ENCODE results near the gene SLC35F1.

SLC35F1 gene

DNA sequence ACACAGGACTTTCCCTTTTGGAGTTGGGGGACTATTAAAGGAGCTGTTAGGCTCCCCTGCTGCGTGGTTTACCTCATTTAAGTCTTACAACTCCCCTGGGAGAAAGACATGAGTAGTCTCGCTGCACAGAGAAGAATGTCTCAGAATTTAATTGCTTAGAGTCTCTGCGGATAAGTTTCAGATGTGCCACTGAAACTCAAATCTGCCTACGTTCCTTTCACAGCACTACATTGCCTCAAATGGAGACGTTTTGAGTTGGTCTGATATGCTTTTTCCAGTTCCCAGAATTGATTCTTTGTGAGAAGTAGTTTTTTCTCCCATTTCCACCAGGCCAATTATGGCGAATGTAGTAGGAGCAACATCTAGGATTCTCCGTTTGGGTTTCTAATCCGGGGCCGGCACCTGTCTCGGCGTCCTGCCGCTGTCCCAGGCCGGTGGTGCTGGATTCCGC is 532 bp upstream of the SLC35F1 start:
- TF ChIP-seq, protein P1, sequence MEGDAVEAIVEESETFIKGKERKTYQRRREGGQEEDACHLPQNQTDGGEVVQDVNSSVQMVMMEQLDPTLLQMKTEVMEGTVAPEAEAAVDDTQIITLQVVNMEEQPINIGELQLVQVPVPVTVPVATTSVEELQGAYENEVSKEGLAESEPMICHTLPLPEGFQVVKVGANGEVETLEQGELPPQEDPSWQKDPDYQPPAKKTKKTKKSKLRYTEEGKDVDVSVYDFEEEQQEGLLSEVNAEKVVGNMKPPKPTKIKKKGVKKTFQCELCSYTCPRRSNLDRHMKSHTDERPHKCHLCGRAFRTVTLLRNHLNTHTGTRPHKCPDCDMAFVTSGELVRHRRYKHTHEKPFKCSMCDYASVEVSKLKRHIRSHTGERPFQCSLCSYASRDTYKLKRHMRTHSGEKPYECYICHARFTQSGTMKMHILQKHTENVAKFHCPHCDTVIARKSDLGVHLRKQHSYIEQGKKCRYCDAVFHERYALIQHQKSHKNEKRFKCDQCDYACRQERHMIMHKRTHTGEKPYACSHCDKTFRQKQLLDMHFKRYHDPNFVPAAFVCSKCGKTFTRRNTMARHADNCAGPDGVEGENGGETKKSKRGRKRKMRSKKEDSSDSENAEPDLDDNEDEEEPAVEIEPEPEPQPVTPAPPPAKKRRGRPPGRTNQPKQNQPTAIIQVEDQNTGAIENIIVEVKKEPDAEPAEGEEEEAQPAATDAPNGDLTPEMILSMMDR (IDR thresholded peaks at IDR 0.05; ENCODE audit: low read depth, low read length): no peak
- no peak overlapping the region for H3K4me3 ChIP-seq (ENCODE audit: low read depth, low read length)

DNA sequence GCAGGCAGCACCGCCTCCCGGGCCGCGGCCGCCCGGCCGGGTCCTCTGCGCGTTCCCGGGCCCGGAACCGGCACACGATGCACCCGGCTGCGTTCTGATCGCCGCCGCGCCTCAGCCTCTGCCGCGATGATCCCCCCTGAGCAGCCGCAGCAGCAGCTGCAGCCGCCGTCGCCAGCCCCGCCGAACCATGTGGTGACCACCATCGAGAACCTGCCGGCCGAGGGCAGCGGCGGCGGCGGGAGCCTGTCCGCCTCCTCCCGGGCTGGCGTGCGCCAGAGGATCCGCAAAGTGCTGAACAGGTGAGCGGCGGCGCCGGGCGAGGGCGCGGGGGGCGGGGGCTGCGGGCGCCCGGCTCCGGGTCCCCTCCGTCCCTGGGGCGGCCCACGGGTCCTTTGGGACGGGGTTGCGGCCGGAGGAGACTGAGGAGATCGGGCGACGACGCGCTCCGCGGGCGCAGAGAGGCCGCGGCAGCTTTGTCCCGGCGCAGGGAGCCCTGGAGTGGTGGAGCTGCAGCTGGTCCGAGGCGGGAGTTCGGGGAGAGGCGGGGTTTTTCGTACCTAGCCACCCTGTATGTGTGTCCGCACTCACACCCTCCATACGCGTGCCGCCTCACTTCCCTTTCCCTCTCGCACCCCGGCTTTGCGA is 659 bp downstream of the SLC35F1 start:
- H3K4me3 ChIP-seq (ENCODE audit: low read depth, low read length): no peak overlapping the region
- TF ChIP-seq, protein P1 (IDR thresholded peaks at IDR 0.05; ENCODE audit: low read depth, low read length): no peak

DNA sequence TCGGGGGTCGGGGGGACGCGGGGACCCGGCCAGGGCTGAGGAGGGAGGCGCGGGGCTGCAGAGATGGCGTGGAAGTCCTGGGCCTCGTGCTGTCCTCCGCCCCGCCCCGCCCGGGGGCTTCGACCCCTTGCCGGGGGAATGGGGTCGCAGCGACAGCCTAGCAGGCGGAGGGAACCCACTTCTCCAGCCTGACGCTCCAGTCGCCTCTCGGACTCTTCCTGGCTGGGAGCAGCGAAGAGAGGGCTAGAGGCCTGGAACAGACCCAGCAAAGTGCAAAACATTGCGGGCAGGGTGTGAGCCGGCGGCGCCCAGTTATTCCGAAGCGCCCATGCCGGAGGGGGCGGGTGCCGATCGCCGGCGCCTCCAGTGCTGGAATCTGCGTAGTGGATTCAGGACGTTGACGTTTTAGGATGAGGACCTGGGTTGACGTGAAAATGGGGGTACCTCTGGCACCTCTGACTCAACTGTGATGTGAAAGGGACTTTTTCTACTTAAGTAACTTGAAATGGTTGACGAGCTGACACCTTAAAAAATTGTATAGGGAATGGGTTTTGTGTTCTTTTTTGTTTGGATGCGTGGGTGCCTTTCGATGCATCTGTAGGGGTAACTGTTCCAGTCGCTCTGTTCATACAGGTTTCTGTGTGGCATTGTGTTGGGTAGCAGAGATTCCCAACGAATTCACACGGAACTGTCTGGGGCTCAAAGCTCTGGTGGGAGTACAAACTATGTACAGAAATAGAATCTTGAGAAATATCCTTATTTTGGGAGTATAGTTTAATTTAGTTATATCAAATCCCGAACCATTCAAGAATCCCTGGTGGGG is 1.4 kb downstream of the SLC35F1 start:
- TF ChIP-seq, protein P1 (IDR thresholded peaks at IDR 0.05; ENCODE audit: low read depth, low read length): no peak

DNA sequence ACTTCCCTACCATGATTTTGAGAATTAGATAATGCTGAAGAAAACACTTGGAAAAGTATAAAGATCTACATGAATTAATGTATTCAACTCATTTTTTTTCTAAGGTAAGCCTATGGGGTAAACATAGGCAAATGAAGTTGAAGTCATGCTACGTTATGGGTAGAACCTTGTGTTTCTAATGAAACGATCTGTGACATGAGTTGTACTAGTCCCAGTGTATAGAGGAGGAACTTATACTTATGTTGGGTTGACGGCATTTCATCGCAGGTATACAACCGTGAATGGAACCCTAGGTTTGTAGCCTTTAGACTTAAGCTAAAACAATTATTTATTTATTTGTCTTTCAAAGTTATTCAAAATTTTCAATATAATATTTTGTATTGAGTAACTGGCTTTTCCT is 2.6 kb downstream of the SLC35F1 start:
- H3K4me3 ChIP-seq (ENCODE audit: low read depth, low read length): no peak overlapping the region
- TF ChIP-seq, protein P1 (IDR thresholded peaks at IDR 0.05; ENCODE audit: low read depth, low read length): no peak

More for the DNA sequence above, 1.4 kb downstream of the SLC35F1 start:
- H3K4me3 ChIP-seq (ENCODE audit: low read depth, low read length): no peak overlapping the region

DNA sequence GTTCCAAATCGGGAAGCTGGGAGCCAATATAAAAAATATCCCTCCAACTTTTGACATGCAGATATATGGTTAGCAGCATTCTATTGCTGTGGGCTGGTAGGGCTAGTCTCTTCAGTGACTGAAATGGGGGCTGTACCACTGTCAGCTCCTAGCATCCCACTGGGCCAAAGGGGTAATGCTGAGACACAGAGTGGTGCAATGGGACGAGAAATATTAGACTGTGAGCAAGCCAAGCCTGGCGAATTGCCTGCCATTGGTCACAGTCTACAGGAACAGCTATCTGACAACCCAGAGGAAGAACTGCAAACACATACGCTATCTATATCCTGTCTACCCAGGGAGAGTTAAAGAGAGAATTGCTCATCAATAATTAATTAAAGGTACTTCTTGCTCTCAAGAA is 3.5 kb downstream of the SLC35F1 start:
- H3K4me3 ChIP-seq (ENCODE audit: low read depth, low read length): no peak overlapping the region
- TF ChIP-seq, protein P1 (IDR thresholded peaks at IDR 0.05; ENCODE audit: low read depth, low read length): no peak

DNA sequence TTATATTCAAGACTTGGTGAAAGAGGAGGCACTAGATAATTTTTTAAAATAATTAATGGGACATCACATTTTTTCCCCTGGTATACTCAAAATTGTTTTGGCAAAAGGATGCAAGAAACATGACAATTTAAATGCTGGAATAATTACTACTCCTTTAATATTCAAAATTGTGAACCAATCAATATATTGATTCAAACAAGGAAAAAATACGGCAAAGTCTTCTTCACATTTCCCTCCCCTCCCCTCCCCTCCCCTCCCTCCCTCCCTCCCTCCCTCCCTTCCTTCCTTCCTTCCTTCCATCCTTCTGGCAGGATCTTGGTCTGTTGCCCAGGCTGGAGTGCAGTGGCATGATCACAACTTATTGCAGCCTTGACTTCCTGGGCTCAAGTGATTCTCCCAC is 4.1 kb downstream of the SLC35F1 start:
- H3K4me3 ChIP-seq (ENCODE audit: low read depth, low read length): no peak overlapping the region
- TF ChIP-seq, protein P1 (IDR thresholded peaks at IDR 0.05; ENCODE audit: low read depth, low read length): no peak

DNA sequence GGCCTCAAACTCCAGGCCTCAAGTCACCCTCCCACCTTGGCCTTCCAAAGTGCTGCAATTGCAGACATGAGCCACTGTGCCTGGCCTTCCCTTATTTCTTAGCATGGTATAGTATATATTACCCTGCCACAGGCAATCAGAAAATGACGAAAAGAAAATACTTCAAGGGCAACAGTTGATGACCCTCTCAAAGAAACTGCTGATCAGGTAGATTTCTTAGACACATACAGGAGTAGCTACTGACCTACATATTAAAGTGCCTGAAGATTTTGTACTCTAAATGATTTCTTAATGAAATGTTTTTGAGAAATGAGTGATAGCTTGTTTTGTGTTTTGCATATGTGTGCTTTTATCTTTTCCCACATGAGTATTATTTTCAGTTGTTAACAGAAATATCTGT is 4.6 kb downstream of the SLC35F1 start:
- no peak overlapping the region for H3K4me3 ChIP-seq (ENCODE audit: low read depth, low read length)
- TF ChIP-seq, protein P1 (IDR thresholded peaks at IDR 0.05; ENCODE audit: low read depth, low read length): no peak
